Stimulated activated CD8-positive, alpha-beta memory T cell treated with anti-CD3 and anti-CD28 coated beads, Interleukin-7, amount 100 ng/mL, for 24 hours (primary cell): ENCODE results near the gene SLC37A1.

Source experiments
- DNase-seq: peaks from one replicate; pipeline ENCODE4 v3.0.0-alpha.2; 2020; ENCODE audit warnings: low read depth

SLC37A1 gene

GRCh38 chr21:42562816-42563215, 49.2 kb downstream of the SLC37A1 start:
- no peak for DNase-seq

DNA sequence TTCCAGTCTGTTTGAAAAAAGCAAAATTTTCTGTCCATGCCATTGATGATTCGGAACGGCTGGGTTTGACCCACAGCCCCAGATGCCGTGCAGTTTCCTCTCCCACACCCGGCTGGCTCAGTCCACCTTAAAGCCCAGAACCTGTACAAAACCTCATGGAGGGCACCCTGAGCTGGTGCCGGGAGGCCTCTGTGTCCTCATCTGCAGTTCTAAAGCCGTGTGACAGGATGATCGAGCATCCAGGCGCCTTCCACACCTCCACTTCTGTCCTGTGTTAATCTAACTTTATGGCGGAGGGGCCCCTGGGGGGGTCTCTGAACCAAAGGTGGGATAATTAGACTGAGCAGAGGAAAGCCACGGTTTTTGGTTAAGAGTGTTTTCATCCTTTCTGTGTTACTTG, 49.6 kb downstream of the SLC37A1 start:
- no peak for DNase-seq

DNA sequence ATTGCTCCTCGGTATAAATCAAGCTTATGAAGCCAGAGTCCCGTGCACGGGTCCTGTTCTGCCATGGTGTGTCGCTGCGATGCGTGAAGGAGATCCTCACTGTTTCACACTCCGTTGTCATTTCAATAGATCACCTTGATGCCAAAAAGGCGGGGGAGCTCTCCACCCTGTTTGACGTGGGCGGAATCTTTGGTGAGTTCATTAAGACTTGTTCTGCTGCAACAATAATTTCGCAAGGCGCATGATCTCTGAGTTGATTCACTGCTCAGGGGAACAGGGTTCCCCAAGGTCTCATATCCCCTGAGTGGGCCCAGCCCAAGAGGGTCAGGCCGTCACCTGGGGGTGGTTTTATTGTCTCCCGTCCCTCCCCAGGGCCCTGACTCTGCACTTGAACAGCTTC, 50.0 kb downstream of the SLC37A1 start:
- DNase-seq: no peak

DNA sequence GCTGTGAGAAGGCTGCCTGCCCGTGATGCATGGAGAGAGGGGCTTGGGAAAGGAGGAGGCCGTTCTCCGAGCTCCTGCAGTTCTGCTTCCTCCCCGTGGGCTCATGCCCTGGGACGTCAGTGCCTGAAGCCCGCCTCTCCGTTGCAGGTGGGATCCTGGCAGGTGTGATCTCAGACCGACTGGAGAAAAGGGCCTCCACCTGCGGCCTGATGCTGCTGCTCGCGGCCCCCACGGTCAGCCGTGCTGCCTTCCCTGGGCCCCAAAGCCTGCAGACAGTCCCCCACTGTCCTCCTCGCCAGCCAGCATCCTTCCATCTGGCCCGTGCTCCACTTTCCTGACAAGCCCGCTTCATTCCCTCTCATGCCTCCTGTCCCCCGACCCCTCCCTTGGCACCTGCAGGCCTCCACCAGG, 50.9 kb downstream of the SLC37A1 start:
- DNase-seq: no peak

DNA sequence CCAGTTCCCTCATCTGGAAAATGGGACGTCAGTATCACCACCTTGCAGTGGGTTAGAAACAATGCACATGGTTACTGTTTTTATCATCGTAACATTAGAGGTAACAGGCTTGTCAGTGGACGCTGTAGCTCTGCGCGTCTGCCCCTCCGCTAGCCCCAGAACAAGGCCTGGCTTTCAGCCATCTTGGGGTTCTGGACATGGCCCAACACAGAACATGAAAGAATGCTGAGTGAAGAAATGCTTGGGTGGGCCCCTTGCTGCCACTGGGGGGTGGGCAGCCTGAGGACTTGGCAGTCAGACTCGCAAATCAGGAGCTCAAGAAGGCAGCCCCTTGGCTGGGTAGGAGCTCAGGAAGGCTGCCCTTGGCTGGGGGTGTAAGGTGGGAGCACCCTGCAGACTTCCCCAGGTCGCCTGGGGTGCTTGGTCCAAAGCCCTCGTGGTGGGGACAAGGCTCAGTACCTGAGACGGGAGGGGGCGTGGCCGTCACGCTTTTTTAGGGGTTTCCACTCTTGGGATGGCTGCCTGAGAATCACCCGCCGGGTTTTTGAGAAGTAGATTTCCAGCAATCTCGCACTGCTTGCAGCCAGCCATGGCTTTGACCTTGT, 51.7 kb downstream of the SLC37A1 start:
- DNase-seq: no peak

DNA sequence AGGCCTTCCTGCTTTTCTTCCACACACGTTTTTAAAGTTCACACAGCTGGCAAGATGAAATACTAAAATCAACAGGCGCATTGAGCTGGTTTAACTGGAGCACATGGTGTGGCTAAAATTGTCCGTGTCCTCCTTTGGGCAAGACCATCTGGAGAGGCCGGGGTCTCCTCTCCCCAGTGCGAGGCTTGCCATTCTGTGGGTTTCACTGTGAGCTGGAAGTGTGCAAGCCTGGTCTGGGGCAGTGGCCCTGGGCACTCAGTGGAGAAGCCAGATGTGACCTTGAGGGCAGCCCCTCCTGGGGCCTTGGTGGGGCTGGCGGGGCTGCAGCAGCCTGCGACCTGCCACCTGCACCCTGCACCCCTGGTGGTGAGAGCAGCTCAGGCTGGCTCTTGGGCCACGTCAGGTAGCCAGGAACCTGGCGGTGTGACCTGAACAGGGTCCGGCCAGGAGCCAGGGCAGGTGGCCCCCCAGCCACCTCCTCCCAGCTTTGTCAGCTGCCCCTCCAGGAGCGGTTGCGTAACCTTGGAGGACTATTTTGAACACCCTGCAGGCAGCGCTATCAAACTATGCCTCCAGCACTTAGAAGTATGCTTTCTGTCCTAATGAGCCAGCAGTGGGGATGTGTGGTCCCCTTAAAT, 52.4 kb downstream of the SLC37A1 start:
- DNase-seq: no peak

- DNase-seq: no peak
These were observed 53.0 kb downstream of the SLC37A1 start for GRCh38 chr21:42566524-42567213.

DNA sequence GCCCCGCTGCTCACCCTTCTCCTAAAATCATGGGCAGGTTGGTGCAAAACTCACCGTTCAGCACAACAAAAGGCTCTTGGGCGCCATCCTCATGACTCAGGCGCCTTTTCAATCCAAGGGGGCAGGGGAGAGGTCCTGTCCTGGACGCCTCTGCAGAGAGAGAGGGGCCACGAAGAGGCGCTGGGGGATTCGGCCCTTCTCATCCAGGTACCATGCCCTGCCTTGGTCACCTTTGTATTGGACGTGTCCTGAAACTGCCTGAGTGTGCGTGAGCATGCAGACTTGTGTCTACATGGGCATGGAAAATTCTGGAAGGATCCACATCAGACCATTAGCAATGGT, 53.5 kb downstream of the SLC37A1 start:
- no peak for DNase-seq

DNA sequence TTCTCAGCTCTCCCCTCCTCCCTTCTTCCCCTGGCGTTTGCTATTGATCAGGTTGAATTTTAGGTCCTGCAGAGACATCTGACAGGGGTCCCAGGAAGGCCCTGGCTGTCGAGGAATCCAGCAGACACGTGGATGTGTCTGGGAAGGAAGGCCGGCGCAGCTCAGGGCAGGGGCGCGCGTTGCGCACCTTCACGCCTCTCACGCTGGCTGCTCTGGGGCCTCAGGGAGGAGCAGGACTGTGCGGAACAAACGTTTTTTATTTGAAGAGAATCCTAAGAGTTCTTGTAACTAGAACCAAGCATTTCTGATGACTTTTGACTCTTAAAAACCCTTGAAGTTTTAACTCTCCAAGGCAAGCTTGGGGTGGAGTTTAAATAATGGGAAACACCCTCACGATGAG, 54.2 kb downstream of the SLC37A1 start:
- DNase-seq: no peak

- DNase-seq: no peak
These were observed 54.7 kb downstream of the SLC37A1 start for GRCh38 chr21:42568376-42568775.

GRCh38 chr21:42568866-42569731, 55.4 kb downstream of the SLC37A1 start:
- DNase-seq: no peak

DNA sequence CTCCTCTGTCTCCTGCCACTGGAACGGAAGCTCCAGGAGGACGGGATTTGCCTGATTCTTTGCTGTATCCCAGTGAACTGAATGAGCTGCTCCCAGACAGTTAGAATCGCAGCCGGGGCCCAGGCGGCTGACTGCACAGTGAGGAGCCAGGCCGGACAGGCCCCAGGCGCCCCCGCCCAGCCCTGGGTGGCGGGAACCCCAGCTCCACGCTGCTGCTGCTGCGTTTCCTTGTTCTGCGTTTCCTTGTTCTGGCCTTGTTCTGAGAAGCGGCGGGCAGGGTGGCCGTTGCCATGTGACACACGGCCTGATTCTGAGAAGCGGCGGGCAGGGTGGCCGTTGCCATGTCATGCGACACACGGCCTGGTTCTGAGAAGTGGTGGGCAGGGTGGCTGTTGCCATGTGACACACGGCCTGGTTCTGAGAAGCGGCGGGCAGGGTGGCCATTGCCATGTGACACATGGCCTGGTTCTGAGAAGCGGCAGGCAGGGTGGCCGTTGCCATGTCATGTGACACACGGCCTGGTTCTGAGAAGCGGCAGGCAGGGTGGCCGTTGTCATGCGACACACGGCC, 56.2 kb downstream of the SLC37A1 start:
- DNase-seq: no peak

DNA sequence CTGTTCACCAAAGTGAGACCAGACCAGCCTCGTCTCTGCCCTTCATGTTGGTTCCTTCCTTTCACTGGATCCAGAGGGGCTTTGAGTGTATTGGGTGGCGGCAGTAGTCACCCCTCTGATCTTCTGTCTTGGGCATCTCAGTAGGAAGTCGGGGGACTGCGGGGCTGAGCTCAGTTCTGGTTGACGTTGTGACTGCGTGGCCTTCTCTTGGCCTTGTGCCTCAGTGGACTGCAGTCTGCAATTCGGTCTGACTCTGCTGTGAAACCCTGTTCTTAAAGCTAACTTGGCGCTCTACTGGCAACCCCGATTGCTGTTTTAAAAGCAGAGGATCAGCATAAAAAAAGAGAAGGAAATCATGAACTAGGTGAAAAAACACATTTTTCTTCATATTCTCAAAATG, 56.7 kb downstream of the SLC37A1 start:
- DNase-seq: no peak

- DNase-seq: no peak
These were observed 57.3 kb downstream of the SLC37A1 start for GRCh38 chr21:42570841-42571387.

DNA sequence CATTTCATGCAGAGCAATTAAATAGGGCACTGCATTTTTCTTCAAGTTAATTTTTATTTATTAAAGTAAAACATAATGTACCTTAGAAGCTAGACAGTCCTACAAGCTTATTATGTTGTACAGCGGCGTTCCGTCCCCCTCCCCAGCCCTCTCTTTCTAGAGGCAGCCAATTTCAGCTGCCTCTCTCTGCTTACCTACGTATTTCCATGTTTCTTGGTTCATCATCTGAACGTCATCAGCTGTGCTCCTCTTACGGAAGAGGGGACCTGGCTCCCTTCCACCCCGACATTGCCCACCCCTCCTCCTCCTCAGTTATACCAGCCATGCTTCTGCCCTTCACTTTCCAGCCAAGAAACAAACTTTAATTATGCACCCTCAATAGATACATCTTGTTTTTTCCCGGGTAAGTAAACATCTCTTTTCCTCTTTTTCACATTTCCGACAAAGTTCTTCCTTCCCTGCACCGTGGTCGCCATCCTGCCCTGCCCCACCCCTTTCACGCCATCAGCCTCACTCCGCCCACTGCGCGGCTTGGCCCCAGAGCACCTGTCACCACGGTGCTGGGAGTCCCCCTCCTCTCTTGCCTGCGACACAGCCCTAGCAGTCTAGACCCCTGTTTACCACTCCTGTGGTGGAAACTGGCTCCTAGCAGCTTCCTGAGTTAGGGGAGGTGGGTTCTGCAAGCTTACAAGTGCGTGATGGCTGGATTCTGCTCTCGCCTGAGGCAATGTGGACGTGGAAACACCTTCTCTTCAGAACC, 57.9 kb downstream of the SLC37A1 start:
- no peak for DNase-seq

GRCh38 chr21:42572906-42573495, 59.3 kb downstream of the SLC37A1 start:
- DNase-seq: no peak

DNA sequence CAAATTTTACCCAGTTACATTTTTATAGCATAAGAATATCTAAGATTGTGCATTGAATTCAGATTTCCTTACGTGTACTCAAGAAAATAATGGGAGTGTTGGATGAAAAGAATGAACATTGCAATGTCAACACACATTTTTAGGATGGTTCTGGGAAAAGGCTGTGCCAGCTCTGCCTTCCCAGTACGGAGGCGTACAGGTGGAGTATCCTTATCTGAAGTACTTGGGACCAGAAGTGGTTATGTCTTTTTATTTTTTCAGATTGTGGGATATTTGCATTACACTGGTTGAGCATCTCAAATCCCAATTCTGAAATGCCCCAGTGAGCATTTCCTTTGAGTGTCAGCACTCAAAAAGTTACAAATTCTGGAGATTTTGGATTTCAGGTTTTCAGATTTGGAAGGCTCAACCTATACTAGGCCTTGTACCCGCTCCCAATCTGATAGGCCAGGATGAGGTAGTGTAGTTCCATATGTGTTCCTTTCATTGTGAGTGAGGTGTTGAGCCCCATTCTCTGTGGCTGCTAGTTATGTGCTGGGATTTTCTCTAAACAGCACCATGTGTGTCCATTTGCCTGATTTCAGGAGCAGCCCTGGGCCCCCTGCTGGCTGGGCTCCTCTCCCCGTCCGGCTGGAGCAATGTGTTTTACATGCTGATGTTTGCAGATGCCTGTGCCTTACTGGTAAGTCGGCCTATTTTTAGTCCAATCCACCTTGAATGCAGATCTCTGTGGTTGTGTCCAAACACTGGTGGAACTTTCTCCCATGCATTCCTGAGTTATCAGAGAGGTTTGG, 60.8 kb downstream of the SLC37A1 start:
- DNase-seq: no peak

DNA sequence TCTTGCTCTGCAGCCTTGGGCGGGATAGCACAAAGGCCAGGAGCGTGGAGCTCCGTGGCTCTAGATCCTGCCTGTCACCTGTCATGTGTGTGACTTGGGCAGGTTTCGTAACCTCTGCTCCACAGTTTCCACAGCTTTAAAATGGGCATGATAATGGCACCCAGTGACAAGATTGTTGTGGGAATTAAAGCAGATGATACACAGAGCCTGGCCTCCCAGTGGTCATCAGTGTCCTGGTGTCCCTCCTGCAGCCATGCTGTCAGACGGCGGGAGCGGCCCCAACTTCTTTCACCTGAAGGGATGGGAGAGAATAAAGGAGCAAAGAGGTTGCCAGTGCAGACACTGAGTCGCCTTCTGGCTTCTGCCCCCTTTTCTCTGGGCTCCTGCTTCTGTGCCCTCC, 61.5 kb downstream of the SLC37A1 start:
- DNase-seq: no peak

DNA sequence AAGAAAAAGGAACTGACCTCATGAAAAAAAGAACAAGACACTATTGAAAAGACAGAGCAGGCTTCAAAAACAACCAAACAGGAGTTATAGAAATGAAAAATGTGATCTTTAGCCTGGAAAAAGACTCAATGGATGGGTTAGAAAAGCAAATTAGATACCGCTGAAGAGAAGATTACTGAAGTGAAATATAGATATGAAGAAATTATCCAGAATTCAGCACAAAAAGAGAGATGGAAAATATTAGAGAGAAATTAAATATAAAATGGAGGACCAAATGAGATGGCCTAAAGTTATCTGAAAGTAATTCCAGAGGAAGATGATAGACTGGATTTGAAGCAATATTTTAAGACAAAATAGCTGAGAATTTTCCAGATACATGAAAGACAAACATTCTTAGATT, 63.0 kb downstream of the SLC37A1 start:
- no peak for DNase-seq

DNA sequence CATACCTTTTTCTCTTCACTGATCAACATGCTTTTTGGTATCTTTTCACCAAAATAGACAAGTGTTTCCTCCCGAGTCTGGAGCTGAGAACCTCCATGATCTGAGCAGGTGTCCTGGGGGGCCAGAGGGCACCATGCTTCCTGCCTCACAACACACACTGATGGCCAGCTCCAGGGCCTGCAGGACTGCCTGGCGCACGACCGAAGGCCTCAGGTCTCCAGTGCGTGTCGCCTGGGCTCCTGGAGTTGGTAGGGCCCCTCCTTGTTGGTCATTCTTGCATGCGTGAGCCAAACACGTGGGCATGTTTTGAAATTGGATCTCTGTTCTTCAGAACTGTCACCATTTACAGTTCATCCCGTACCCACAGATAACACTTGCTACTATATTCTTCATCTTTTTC, 64.4 kb downstream of the SLC37A1 start:
- no peak for DNase-seq
